K562 (cell line): ENCODE data around the gene SPATA16.
"Not testable (repeated sequence)": the region's sequence is repeated elsewhere in the genome, so short reads cannot be mapped to it uniquely, and the experiment has no call there.

Experiments used
- MAZ ChIP-seq, 2 experiments: fragments of 450-650 bp in 1 of 2; sonication (generic) in 1 of 2; formaldehyde crosslinking; IDR thresholded peaks in 1 of 2; conservative IDR thresholded peaks in 1 of 2; 2 replicates each; pipeline versions ENCODE4 v1.4.0 to v1.5.0; 2020; ENCODE audit warnings: mild to moderate bottlenecking in 1 of 2, missing genetic modification reagents in 1 of 2
- RBM22 ChIP-seq: fragments of 200-400 bp; formaldehyde crosslinking; IDR thresholded peaks from 2 replicates; pipeline ENCODE4 v1.6.1; 2018; ENCODE audit warnings: low read length, low read depth; ENCODE audit not compliant: poor library complexity, severe bottlenecking
- ZKSCAN1 ChIP-seq: fragments of 150-350 bp; IDR thresholded peaks from 2 replicates; pipeline ENCODE4 v1.6.1; 2016; ENCODE audit warnings: low read depth, low read length

DNA sequence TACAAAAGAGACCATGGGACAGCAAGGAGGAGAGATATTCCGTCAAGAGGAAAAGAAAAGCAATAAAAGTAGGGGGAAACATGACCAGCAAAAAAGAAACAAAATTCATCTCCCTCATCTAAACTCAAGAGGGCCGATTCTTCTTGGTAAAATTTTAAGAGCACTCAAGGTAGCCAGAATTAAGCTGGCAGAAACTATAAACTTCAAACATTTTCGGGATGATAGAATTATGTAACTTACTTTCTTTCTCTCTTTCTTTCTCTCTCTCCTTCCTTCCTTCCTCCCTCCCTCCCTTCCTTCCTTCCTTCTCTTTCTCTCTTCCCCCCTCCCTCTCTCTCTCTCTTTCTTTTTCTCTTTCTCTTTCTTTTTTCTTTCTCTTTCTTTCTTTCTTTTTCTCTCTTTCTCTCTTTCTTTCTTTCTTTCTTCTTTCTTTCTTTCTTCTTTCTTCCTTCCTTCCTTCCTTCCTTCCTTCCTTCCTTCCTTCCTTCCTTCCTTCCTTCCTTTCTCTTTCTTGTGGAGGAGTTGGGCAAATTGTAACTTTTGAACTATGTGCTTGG, 180.3 kb downstream of the SPATA16 start:
- TF ChIP-seq RBM22; ZKSCAN1; MAZ (CRISPR knock-in tag; conservative IDR thresholded peaks at IDR 0.05 in 1 of 2, IDR thresholded peaks at IDR 0.05 in 1 of 2): not testable (repeated sequence)
